ENCODE results near the gene GPC6. TPM values are rescaled to one million over a fixed set of nuclear protein-coding genes. Genes with fewer than 3 reads are reported as not detected.

Gene GPC6
- total and polyA plus RNA-seq, 4 donors: 5.9 to 29.1 (median 18.2) TPM

GRCh38 chr13:94065741-94066140 lies 839.1 kb downstream of the GPC6 start:
- DNase-seq (ENCODE audit: low spot score): no peak
- TF ChIP-seq NR2F2 (IDR thresholded peaks at IDR 0.05) (no peak), HNF4G (IDR thresholded peaks at IDR 0.05) (no peak), RXRA (IDR thresholded peaks at IDR 0.05) (no peak), YY1 (IDR thresholded peaks at IDR 0.05) (no peak), ATF3 (IDR thresholded peaks at IDR 0.05) (no peak), TAF1 (conservative IDR thresholded peaks at IDR 0.05) (no peak), REST (IDR thresholded peaks at IDR 0.05) (no peak), CTCF (IDR thresholded peaks at IDR 0.05; ENCODE audit: low read depth, low read length, missing input control) (no peak), FOXA1 (IDR thresholded peaks at IDR 0.05) (no peak), HNF4A (conservative IDR thresholded peaks at IDR 0.05) (no peak), SP1 (IDR thresholded peaks at IDR 0.05) (no peak), RAD21 (IDR thresholded peaks at IDR 0.05) (no peak), FOXA2 (IDR thresholded peaks at IDR 0.05) (no peak), GABPA (IDR thresholded peaks at IDR 0.05 in 1 of 2, conservative IDR thresholded peaks at IDR 0.05 in 1 of 2) (no peak), ZBTB33 (IDR thresholded peaks at IDR 0.05) (no peak), EGR1 (IDR thresholded peaks at IDR 0.05; ENCODE audit: low read depth in 2 of 2) (no peak), MAX (IDR thresholded peaks at IDR 0.05) (no peak)
- H3K9ac ChIP-seq (ENCODE audit: low read depth in 1 of 2, low read length in 2 of 2): no peak overlapping the region
- H3K4me3 ChIP-seq (ENCODE audit: low read depth in 1 of 3, low read length in 3 of 3): no peak overlapping the region
- no peaks in the 10 kb centered on the region for H3K36me3 ChIP-seq (ENCODE audit: control insufficient read depth in 4 of 4, insufficient read depth in 3 of 4, low read depth in 1 of 4, low read length in 3 of 4)
- H3K27ac ChIP-seq (ENCODE audit: low read depth in 1 of 2, low read length in 2 of 2): no peak overlapping the region
- 92% methylated on average over 1 of the region's 1 CpG for WGBS
- H3K27me3 ChIP-seq (ENCODE audit: control insufficient read depth in 4 of 4, insufficient read depth in 4 of 4, low read length in 3 of 4): no peaks in the 10 kb centered on the region
- H3K4me1 ChIP-seq (ENCODE audit: control insufficient read depth in 4 of 4, insufficient read depth in 4 of 4, low read length in 3 of 4): no peaks in the 10 kb centered on the region
- H3K9me3 ChIP-seq (ENCODE audit: control insufficient read depth in 4 of 4, low read length in 3 of 4): no peaks in the 10 kb centered on the region

Data from liver (tissue), 9 donors.